Endodermal cell (in vitro differentiated cells): ENCODE measurements around the gene SEC14L3. TPM values are rescaled to one million over a fixed set of nuclear protein-coding genes. Genes with fewer than 3 reads are reported as not detected.

Experiments
- DNase-seq: peaks from one replicate; pipeline ENCODE4 v3.0.0-alpha.2; 2017
- H3K27ac ChIP-seq: 2 replicates; pipeline ENCODE4 v1.5.1; 2013; ENCODE audit warnings: mild to moderate bottlenecking, low read depth, low read length, moderate library complexity
- H3K27me3 ChIP-seq: 2 replicates; pipeline ENCODE4 v1.6.1; 2013; ENCODE audit warnings: mild to moderate bottlenecking, low read length, moderate library complexity; ENCODE audit not compliant: insufficient read depth, control insufficient read depth, poor library complexity, severe bottlenecking
- H3K36me3 ChIP-seq: 2 replicates; pipeline ENCODE4 v1.7.0; 2013; ENCODE audit warnings: mild to moderate bottlenecking, low read length, moderate library complexity; ENCODE audit not compliant: control insufficient read depth, insufficient read depth
- H3K4me1 ChIP-seq: one replicate; pipeline ENCODE4 v1.7.0; 2013; ENCODE audit warnings: low read length; ENCODE audit not compliant: control insufficient read depth, insufficient read depth
- H3K4me3 ChIP-seq: 2 replicates; pipeline ENCODE4 v1.5.1; 2013; ENCODE audit warnings: mild to moderate bottlenecking, low read length, moderate library complexity
- H3K9ac ChIP-seq: 2 replicates; pipeline ENCODE4 v1.6.1; 2013; ENCODE audit warnings: mild to moderate bottlenecking, low read length, moderate library complexity; ENCODE audit not compliant: poor library complexity, severe bottlenecking; ENCODE audit errors: extremely low read depth
- H3K9me3 ChIP-seq: 2 replicates; pipeline ENCODE4 v1.6.1; 2013; ENCODE audit warnings: mild to moderate bottlenecking, low read length, moderate library complexity; ENCODE audit not compliant: control insufficient read depth
- H3K27ac Mint-ChIP-seq: 2 replicates; pipeline ENCODE4 v1.8.0; 2020; ENCODE audit warnings: mixed read lengths
- H3K27me3 Mint-ChIP-seq: 2 replicates; pipeline ENCODE4 v1.8.0; 2021; ENCODE audit warnings: mild to moderate bottlenecking, mixed read lengths; ENCODE audit not compliant: insufficient read depth
- H3K36me3 Mint-ChIP-seq: 2 replicates; pipeline ENCODE4 v1.8.0; 2020; ENCODE audit warnings: low read depth, mixed read lengths
- H3K4me1 Mint-ChIP-seq: 2 replicates; pipeline ENCODE4 v1.8.0; 2020; ENCODE audit warnings: mixed read lengths
- H3K4me3 Mint-ChIP-seq: 2 replicates; pipeline ENCODE4 v1.8.0; 2020; ENCODE audit warnings: mild to moderate bottlenecking, moderate library complexity, mixed read lengths
- H3K9me3 Mint-ChIP-seq: 2 replicates; pipeline ENCODE4 v1.8.0; 2020; ENCODE audit warnings: mild to moderate bottlenecking, mixed read lengths
- WGBS, 2 experiments: methylation state at CpG; one replicate each; pipeline versions ENCODE4 v1.1.5 to v1.1.7; 2013; ENCODE audit warnings: missing lambda C conversion rate in 2 of 2, mixed read lengths in 1 of 2; ENCODE audit not compliant: insufficient coverage in 1 of 2, insufficient read length in 1 of 2; 5-methylcytosine and 5-hydroxymethylcytosine counted together
- total RNA-seq, 2 donors: library from RNA; stranded (reverse); fragmentation: NEBNext Ultra II Directional in 1 of 2; extraction: Animal tissue kit (Norgen Biotek cat#: 25700) in 1 of 2; gene quantifications; 2 replicates in 1 of 2; 3 replicates in 1 of 2; pipeline ENCODE4 v1.2.1, GENCODE V29; 2021
- TF ChIP-seq, protein P1 (sequence below): fragments of 200-600 bp; sonication (generic); conservative IDR thresholded peaks from 2 replicates; pipeline ENCODE4 v1.5.0; 2021; ENCODE audit warnings: antibody characterized with exemption, mild to moderate bottlenecking

The SEC14L3 gene
- total RNA-seq, 2 donors from 2014 or later: not detected

DNA sequence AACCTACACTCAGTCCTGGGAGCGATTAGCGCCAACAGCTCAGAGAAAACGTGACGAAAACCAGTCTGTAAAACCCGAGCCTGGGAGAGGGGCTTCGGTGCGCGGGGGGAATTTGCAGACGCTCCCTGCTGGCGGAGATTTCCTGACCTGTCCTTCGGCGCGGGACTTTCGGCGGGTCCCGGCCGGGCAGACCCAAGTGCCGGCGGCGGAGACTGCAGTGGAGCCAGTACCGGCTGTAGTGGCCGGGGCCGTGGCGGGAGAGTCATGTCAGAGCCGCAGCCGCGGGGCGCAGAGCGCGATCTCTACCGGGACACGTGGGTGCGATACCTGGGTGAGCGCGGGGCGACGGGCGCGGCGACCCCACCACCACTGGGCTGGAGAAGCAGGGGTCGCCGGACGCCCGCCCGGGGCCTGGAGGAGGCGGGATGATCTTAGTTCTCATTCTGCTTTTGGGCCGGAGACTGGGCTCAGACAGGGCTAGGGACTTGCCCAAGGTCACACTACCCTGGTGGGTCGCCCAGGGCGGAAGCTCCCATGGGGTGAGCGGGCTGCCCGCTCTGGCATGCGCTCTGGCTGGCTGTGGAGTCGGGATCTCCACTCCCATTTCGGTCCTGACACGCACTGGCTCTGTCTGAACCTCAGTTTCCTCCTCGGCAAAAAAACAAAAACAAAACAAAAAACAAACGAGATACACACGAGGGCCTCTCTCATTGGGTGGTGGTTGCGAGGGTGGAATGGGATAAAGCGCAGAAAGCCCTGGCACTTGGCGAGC lies 46.0 kb downstream of the SEC14L3 start, which contains the start of gene MTFP1:
Gene MTFP1 (plus strand): TSS at position 153 of the 772 bp plus-strand sequence. CDS start 112 bp downstream, at position 265.
- H3K4me1 Mint-ChIP-seq: peaks cover 29% of the 10 kb centered on the region
- H3K36me3 ChIP-seq: peaks cover 15% of the 10 kb centered on the region
- H3K27me3 ChIP-seq: no peaks in the 10 kb centered on the region
- TF ChIP-seq, protein P1, sequence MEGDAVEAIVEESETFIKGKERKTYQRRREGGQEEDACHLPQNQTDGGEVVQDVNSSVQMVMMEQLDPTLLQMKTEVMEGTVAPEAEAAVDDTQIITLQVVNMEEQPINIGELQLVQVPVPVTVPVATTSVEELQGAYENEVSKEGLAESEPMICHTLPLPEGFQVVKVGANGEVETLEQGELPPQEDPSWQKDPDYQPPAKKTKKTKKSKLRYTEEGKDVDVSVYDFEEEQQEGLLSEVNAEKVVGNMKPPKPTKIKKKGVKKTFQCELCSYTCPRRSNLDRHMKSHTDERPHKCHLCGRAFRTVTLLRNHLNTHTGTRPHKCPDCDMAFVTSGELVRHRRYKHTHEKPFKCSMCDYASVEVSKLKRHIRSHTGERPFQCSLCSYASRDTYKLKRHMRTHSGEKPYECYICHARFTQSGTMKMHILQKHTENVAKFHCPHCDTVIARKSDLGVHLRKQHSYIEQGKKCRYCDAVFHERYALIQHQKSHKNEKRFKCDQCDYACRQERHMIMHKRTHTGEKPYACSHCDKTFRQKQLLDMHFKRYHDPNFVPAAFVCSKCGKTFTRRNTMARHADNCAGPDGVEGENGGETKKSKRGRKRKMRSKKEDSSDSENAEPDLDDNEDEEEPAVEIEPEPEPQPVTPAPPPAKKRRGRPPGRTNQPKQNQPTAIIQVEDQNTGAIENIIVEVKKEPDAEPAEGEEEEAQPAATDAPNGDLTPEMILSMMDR: no peak
- H3K27ac ChIP-seq: no peak within 1 kb of the TSS
- peak within 1 kb of the TSS; percentile 88 for H3K4me3 ChIP-seq
- H3K27ac Mint-ChIP-seq: peak within 1 kb of the TSS; percentile 97
- peaks cover 16% of the 10 kb centered on the region for H3K36me3 Mint-ChIP-seq
- peak within 1 kb of the TSS; percentile 79 for H3K4me3 Mint-ChIP-seq
- H3K9me3 ChIP-seq: no peaks in the 10 kb centered on the region
- peak; percentile 94 for DNase-seq
- H3K27me3 Mint-ChIP-seq: no peaks in the 10 kb centered on the region
- peak within 1 kb of the TSS; percentile 71 for H3K9ac ChIP-seq
- 0 to 2% methylated on average over 35 to 61 of the region's 61 CpGs for WGBS, 2 experiments
- peaks cover 19% of the 10 kb centered on the region for H3K4me1 ChIP-seq
- no peaks in the 10 kb centered on the region for H3K9me3 Mint-ChIP-seq

DNA sequence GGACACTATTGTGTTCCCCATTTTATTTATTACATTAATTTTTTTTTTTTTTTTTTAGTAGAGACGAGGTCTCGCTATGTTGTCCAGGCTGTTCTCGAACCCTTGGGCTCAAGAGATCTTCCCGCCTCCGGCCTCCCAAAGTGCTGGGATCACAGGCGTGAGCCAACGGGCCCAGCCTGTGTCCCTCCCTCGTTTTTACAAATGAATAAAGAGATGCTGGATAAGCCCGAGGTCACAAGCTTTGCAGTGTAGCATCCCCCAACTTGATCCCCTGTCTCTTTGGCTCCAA lies 46.5 kb downstream of the SEC14L3 start:
- Histone ChIP-seq H3K9me3 (no peaks in the 10 kb centered on the region), H3K9ac (peak overlapping the region; percentile 71), H3K27me3 (no peaks in the 10 kb centered on the region), H3K27ac (no peak overlapping the region), H3K4me3 (peak overlapping the region; percentile 88), H3K4me1 (peaks cover 19% of the 10 kb centered on the region), H3K36me3 (peaks cover 19% of the 10 kb centered on the region)
- Mint-ChIP-seq H3K36me3 (peaks cover 21% of the 10 kb centered on the region), H3K9me3 (no peaks in the 10 kb centered on the region), H3K4me1 (peaks cover 34% of the 10 kb centered on the region), H3K4me3 (peak overlapping the region; percentile 79), H3K27me3 (no peaks in the 10 kb centered on the region), H3K27ac (peak overlapping the region; percentile 96)
- DNase-seq: no peak
- 33 to 34% methylated on average over 8 to 9 of the region's 9 CpGs for WGBS, 2 experiments
- TF ChIP-seq, protein P1: no peak

- H3K36me3 ChIP-seq: peaks cover 21% of the 10 kb centered on the region
- no peaks in the 10 kb centered on the region for H3K27me3 ChIP-seq
- Mint-ChIP-seq H3K9me3 (no peaks in the 10 kb centered on the region), H3K4me1 (peaks cover 34% of the 10 kb centered on the region), H3K4me3 (peak overlapping the region; percentile 79), H3K36me3 (peaks cover 21% of the 10 kb centered on the region), H3K27ac (peak overlapping the region; percentile 97), H3K27me3 (no peaks in the 10 kb centered on the region)
- H3K27ac ChIP-seq: peak overlapping the region; percentile 71
- peak overlapping the region; percentile 71 for H3K9ac ChIP-seq
- H3K4me1 ChIP-seq: peaks cover 19% of the 10 kb centered on the region
- 64 to 74% methylated on average over 17 to 19 of the region's 20 CpGs for WGBS, 2 experiments
- TF ChIP-seq, protein P1: peak; percentile 40
- H3K9me3 ChIP-seq: no peaks in the 10 kb centered on the region
- peak overlapping the region; percentile 85 for H3K4me3 ChIP-seq
- DNase-seq: peak; percentile 73
These were observed 47.1 kb downstream of the SEC14L3 start for GRCh38 chr22:30424534-30425326.
